Sigmoid colon (tissue), 7 donors: Measurements from ENCODE around the gene GLI3. TPM values are rescaled to one million over a fixed set of nuclear protein-coding genes. Genes with fewer than 3 reads are reported as not detected.

Experiments
- DNase-seq: peaks from one replicate; pipeline ENCODE4 v3.0.0-alpha.2; 2019
- H3K27ac ChIP-seq, 4 donors: fragments of 200-600 bp; sonication (generic); one replicate each; pipeline ENCODE4 v1.5.1; 2016 to 2019; ENCODE audit warnings: mild to moderate bottlenecking in 1 of 4
- H3K27me3 ChIP-seq, 3 donors: fragments of 200-600 bp; sonication (generic); one replicate each; pipeline ENCODE4 v1.5.1; 2019; ENCODE audit warnings: mild to moderate bottlenecking in 1 of 3
- H3K36me3 ChIP-seq, 4 donors: fragments of 200-600 bp; sonication (generic); one replicate each; pipeline ENCODE4 v1.5.1; 2016 to 2019
- H3K4me1 ChIP-seq, 4 donors: fragments of 200-600 bp; sonication (generic); one replicate each; pipeline ENCODE4 v1.5.1; 2017 to 2019
- H3K4me3 ChIP-seq, 4 donors: fragments of 200-600 bp; sonication (generic); one replicate each; pipeline ENCODE4 v1.5.1; 2017 to 2019; ENCODE audit warnings: mild to moderate bottlenecking in 2 of 4, moderate library complexity in 1 of 4
- H3K9me3 ChIP-seq, 4 donors: fragments of 200-600 bp in 3 of 4; sonication (generic) in 3 of 4; one replicate each; pipeline versions ENCODE4 v1.5.1 to v1.6.1; 2013 to 2019
- CTCF ChIP-seq, 4 experiments: fragments of 450-650 bp in 3 of 4; fragments of 200-600 bp in 1 of 4; IDR thresholded peaks; one replicate each; pipeline ENCODE4 v1.5.1; 2016 to 2019; ENCODE audit warnings: antibody characterized with exemption in 4 of 4, mild to moderate bottlenecking in 3 of 4, moderate library complexity in 2 of 4
- EP300 ChIP-seq, 4 donors: sonication (generic); formaldehyde crosslinking; IDR thresholded peaks; one replicate each; pipeline ENCODE4 v1.6.1; 2017; ENCODE audit warnings: antibody characterized with exemption in 4 of 4
- POLR2A ChIP-seq, 2 donors: fragments of 450-650 bp; IDR thresholded peaks; one replicate each; pipeline ENCODE4 v1.6.1; 2016; ENCODE audit warnings: antibody characterized with exemption in 2 of 2, mild to moderate bottlenecking in 2 of 2, moderate library complexity in 2 of 2
- POLR2AphosphoS5 ChIP-seq, 4 donors: sonication (generic); formaldehyde crosslinking; IDR thresholded peaks; one replicate each; pipeline ENCODE4 v1.6.1; 2017; ENCODE audit warnings: antibody characterized with exemption in 4 of 4
- WGBS, 2 donors: extraction: QIAGEN DNeasy Blood & Tissue Kit; methylation state at CpG; one replicate each; pipeline ENCODE4 v1.1.7; 2013; 5-methylcytosine and 5-hydroxymethylcytosine counted together
- intact Hi-C: fragments of 100-400 bp; cut with DNase I; formaldehyde crosslinking; loops from one replicate; pipeline ENCODE4 v1.15.1; 2023
- polyA plus RNA-seq, 3 donors: library from polyadenylated mRNA; stranded (reverse); fragments of 200-250 nt; gene quantifications; one replicate each; pipeline ENCODE4 v1.2.3, GENCODE V29; 2013
- total RNA-seq, 4 donors: library from RNA; depleted of rRNA; stranded (reverse); fragments of >200 nt; gene quantifications; one replicate each; pipeline ENCODE4 v1.1.0, GENCODE V29; 2016
- donor health status: healthy with polysubstance abuse.
- donor health status: Bipolar disorder and iron deficiency.
- donor health status: healthy.

Gene GLI3
- total and polyA plus RNA-seq, 7 donors: 0.23 to 31.6 (median 17.2) TPM

DNA sequence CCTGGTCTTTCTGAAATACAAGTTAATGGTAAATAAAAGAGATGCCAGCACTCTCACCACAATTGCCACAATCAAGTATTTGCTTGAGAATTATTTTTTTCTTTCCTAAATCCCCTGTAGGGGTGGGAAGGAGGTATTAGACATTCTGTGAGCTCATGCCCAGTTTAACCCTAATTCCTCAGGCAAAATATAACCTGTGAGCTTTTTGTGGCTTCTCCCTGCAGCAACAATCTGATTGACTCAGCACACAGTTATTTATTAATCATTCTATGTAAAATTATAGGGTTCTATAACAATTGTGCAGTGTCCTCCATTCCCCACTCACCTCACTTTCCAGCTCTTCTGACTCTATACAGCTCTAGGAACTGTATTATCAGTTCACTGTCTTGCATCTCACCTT is 66.3 kb downstream of the GLI3 start:
- Histone ChIP-seq H3K36me3 (no peaks in the 10 kb centered on the region), H3K27me3 (no peaks in the 10 kb centered on the region), H3K27ac (peak overlapping the region in 2 of 4 donors; percentile 13 to 46), H3K4me3 (no peak overlapping the region), H3K9me3 (no peaks in the 10 kb centered on the region), H3K4me1 (peaks cover 0 to 65% (median 50%) of the 10 kb centered on the region in 4 donors)
- no peak for DNase-seq
- no peak for TF ChIP-seq POLR2AphosphoS5 (IDR thresholded peaks at IDR 0.05)
- TF ChIP-seq EP300 (IDR thresholded peaks at IDR 0.05): no peak
- no peak for TF ChIP-seq POLR2A (IDR thresholded peaks at IDR 0.05)
- TF ChIP-seq CTCF (IDR thresholded peaks at IDR 0.05): no peak
- intact Hi-C loops: no loop called here

- Histone ChIP-seq H3K4me3 (no peak overlapping the region), H3K9me3 (no peaks in the 10 kb centered on the region), H3K4me1 (peaks cover 0 to 43% (median 34%) of the 10 kb centered on the region in 4 donors), H3K27me3 (no peaks in the 10 kb centered on the region), H3K27ac (peak overlapping the region in 3 of 4 donors; percentile 51 to 52 (median 51)), H3K36me3 (no peaks in the 10 kb centered on the region)
- no peak for TF ChIP-seq CTCF (IDR thresholded peaks at IDR 0.05)
- no peak for TF ChIP-seq POLR2A (IDR thresholded peaks at IDR 0.05)
- TF ChIP-seq POLR2AphosphoS5 (IDR thresholded peaks at IDR 0.05): no peak
- TF ChIP-seq EP300 (IDR thresholded peaks at IDR 0.05): no peak
- 88 to 90% methylated on average over 8 of the region's 8 CpGs for WGBS, 2 donors
- no peak for DNase-seq
- intact Hi-C loops: loop anchor here (5.0 kb wide), 1 partner anchor 64 kb away; no protein-coding TSS in a partner anchor
These were observed 68.5 kb downstream of the GLI3 start for GRCh38 chr7:42168512-42168911.

- Histone ChIP-seq H3K27me3 (no peaks in the 10 kb centered on the region), H3K27ac (peak overlapping the region in 3 of 4 donors; percentile 51 to 52 (median 51)), H3K9me3 (no peaks in the 10 kb centered on the region), H3K4me3 (no peak overlapping the region), H3K4me1 (peaks cover 0 to 40% (median 34%) of the 10 kb centered on the region in 4 donors), H3K36me3 (no peaks in the 10 kb centered on the region)
- no peak for DNase-seq
- intact Hi-C loops: loop anchor here (5.0 kb wide), 1 partner anchor 65 kb away; no protein-coding TSS in a partner anchor
- TF ChIP-seq POLR2AphosphoS5 (IDR thresholded peaks at IDR 0.05) (no peak), CTCF (IDR thresholded peaks at IDR 0.05) (no peak), POLR2A (IDR thresholded peaks at IDR 0.05) (no peak)
These were observed 69.3 kb downstream of the GLI3 start for GRCh38 chr7:42167631-42168236.

GRCh38 chr7:42167206-42167605 is 69.8 kb downstream of the GLI3 start:
- Histone ChIP-seq H3K36me3 (no peaks in the 10 kb centered on the region), H3K27me3 (no peaks in the 10 kb centered on the region), H3K4me1 (peaks cover 0 to 44% (median 34%) of the 10 kb centered on the region in 4 donors), H3K4me3 (no peak overlapping the region), H3K9me3 (no peaks in the 10 kb centered on the region), H3K27ac (peak overlapping the region in 3 of 4 donors; percentile 51 to 52 (median 51))
- intact Hi-C loops: loop anchor here (5.0 kb wide), 1 partner anchor 65 kb away; no protein-coding TSS in a partner anchor
- 22 to 69% methylated on average over 2 of the region's 2 CpGs for WGBS, 2 donors
- no peak for DNase-seq
- TF ChIP-seq POLR2AphosphoS5 (IDR thresholded peaks at IDR 0.05): no peak
- no peak for TF ChIP-seq CTCF (IDR thresholded peaks at IDR 0.05)
- no peak for TF ChIP-seq EP300 (IDR thresholded peaks at IDR 0.05)
- TF ChIP-seq POLR2A (IDR thresholded peaks at IDR 0.05): no peak
